BLaER1 (cell line): ENCODE data around the gene CHRD.

Experiments used
- H3K27ac ChIP-seq: shearing (Covaris generic); formaldehyde crosslinking; 2 replicates; pipeline ENCODE4 v1.8.1; 2022
- H3K27me3 ChIP-seq: shearing (Covaris generic); formaldehyde crosslinking; 2 replicates; pipeline ENCODE4 v1.8.1; 2022
- H3K36me3 ChIP-seq: shearing (Covaris generic); formaldehyde crosslinking; 2 replicates; pipeline ENCODE4 v1.8.1; 2022
- H3K4me1 ChIP-seq: shearing (Covaris generic); formaldehyde crosslinking; 2 replicates; pipeline ENCODE4 v1.8.1; 2022
- H3K4me2 ChIP-seq: shearing (Covaris generic); formaldehyde crosslinking; 2 replicates; pipeline ENCODE4 v1.8.1; 2022
- H3K4me3 ChIP-seq: shearing (Covaris generic); formaldehyde crosslinking; 2 replicates; pipeline ENCODE4 v1.8.1; 2022
- H3K9ac ChIP-seq: shearing (Covaris generic); formaldehyde crosslinking; 2 replicates; pipeline ENCODE4 v1.8.1; 2022
- H3K9me3 ChIP-seq: shearing (Covaris generic); formaldehyde crosslinking; 2 replicates; pipeline ENCODE4 v1.8.1; 2022
- H4K20me1 ChIP-seq: shearing (Covaris generic); formaldehyde crosslinking; 2 replicates; pipeline ENCODE4 v1.8.1; 2022
- Cebpa-rat ChIP-seq: shearing (Covaris generic); IDR thresholded peaks from 2 replicates; pipeline ENCODE4 v1.8.1; 2022

Gene CHRD

GRCh38 chr3:184346480-184347190, 33.2 kb upstream of the CHRD start:
- peaks cover 69% of the 10 kb centered on the region for H3K36me3 ChIP-seq
- H4K20me1 ChIP-seq = peaks cover 11% of the 10 kb centered on the region
- H3K4me2 ChIP-seq = no peak overlapping the region
- no peak overlapping the region for H3K9ac ChIP-seq
- TF ChIP-seq Cebpa-rat = no peak
- H3K27me3 ChIP-seq = no peaks in the 10 kb centered on the region
- no peak overlapping the region for H3K27ac ChIP-seq
- H3K9me3 ChIP-seq = no peaks in the 10 kb centered on the region
- H3K4me1 ChIP-seq = peaks cover 5% of the 10 kb centered on the region; the same call in 1 of the 2 replicates
- H3K4me3 ChIP-seq = no peak overlapping the region

GRCh38 chr3:184347321-184348056, 32.4 kb upstream of the CHRD start:
- no peak for TF ChIP-seq Cebpa-rat
- Histone ChIP-seq H3K27ac (no peak overlapping the region), H3K9me3 (no peaks in the 10 kb centered on the region), H3K4me1 (peaks cover 5% of the 10 kb centered on the region; the same call in 1 of the 2 replicates), H4K20me1 (peaks cover 8% of the 10 kb centered on the region; the same call in 1 of the 2 replicates), H3K4me2 (no peak overlapping the region), H3K36me3 (peaks cover 69% of the 10 kb centered on the region), H3K4me3 (no peak overlapping the region), H3K27me3 (no peaks in the 10 kb centered on the region), H3K9ac (no peak overlapping the region)

GRCh38 chr3:184348057-184348382, 31.8 kb upstream of the CHRD start:
- Histone ChIP-seq H4K20me1 (peaks cover 8% of the 10 kb centered on the region; the same call in 1 of the 2 replicates), H3K9me3 (no peaks in the 10 kb centered on the region), H3K4me3 (no peak overlapping the region), H3K36me3 (peaks cover 69% of the 10 kb centered on the region), H3K9ac (no peak overlapping the region), H3K27me3 (no peaks in the 10 kb centered on the region), H3K27ac (no peak overlapping the region), H3K4me1 (peaks cover 5% of the 10 kb centered on the region; the same call in 1 of the 2 replicates), H3K4me2 (no peak overlapping the region)
- no peak for TF ChIP-seq Cebpa-rat

GRCh38 chr3:184349563-184350470, 30.0 kb upstream of the CHRD start:
- H3K9me3 ChIP-seq = no peaks in the 10 kb centered on the region
- no peak for TF ChIP-seq Cebpa-rat
- no peak overlapping the region for H3K27ac ChIP-seq
- H4K20me1 ChIP-seq = peaks cover 8% of the 10 kb centered on the region; the same call in 1 of the 2 replicates
- H3K4me1 ChIP-seq = peaks cover 5% of the 10 kb centered on the region; the same call in 1 of the 2 replicates
- H3K36me3 ChIP-seq = peaks cover 66% of the 10 kb centered on the region
- H3K9ac ChIP-seq = no peak overlapping the region
- no peak overlapping the region for H3K4me3 ChIP-seq
- no peak overlapping the region for H3K4me2 ChIP-seq
- H3K27me3 ChIP-seq = no peaks in the 10 kb centered on the region

GRCh38 chr3:184350618-184351017, 29.2 kb upstream of the CHRD start:
- no peak for TF ChIP-seq Cebpa-rat
- no peak overlapping the region for H3K27ac ChIP-seq
- H3K9me3 ChIP-seq = no peaks in the 10 kb centered on the region
- no peak overlapping the region for H3K9ac ChIP-seq
- no peak overlapping the region for H3K4me2 ChIP-seq
- no peaks in the 10 kb centered on the region for H3K27me3 ChIP-seq
- no peak overlapping the region for H3K4me3 ChIP-seq
- 0 out of 2 replicates have a peak, but pooled peaks cover under 1% of the 10 kb centered on the region for H3K4me1 ChIP-seq
- peaks cover 8% of the 10 kb centered on the region; the same call in 1 of the 2 replicates for H4K20me1 ChIP-seq
- peaks cover 72% of the 10 kb centered on the region for H3K36me3 ChIP-seq

GRCh38 chr3:184351511-184352148, 28.2 kb upstream of the CHRD start:
- Histone ChIP-seq H3K4me3 (no peak overlapping the region), H3K9me3 (no peaks in the 10 kb centered on the region), H3K4me1 (no peaks in the 10 kb centered on the region), H4K20me1 (no peaks in the 10 kb centered on the region), H3K27me3 (no peaks in the 10 kb centered on the region), H3K9ac (peak overlapping the region; percentile 13; the same call in 1 of the 2 replicates), H3K4me2 (no peak overlapping the region), H3K36me3 (peaks cover 73% of the 10 kb centered on the region), H3K27ac (no peak overlapping the region)
- no peak for TF ChIP-seq Cebpa-rat

- Histone ChIP-seq H3K4me3 (no peak overlapping the region), H3K9ac (peak overlapping the region; percentile 13; the same call in 1 of the 2 replicates), H3K27ac (no peak overlapping the region), H3K4me2 (no peak overlapping the region), H3K27me3 (no peaks in the 10 kb centered on the region), H3K36me3 (peaks cover 74% of the 10 kb centered on the region), H3K9me3 (no peaks in the 10 kb centered on the region), H4K20me1 (no peaks in the 10 kb centered on the region), H3K4me1 (no peaks in the 10 kb centered on the region)
- no peak for TF ChIP-seq Cebpa-rat
Observed at GRCh38 chr3:184352149-184352785, 27.6 kb upstream of the CHRD start.

GRCh38 chr3:184352897-184353545, 26.8 kb upstream of the CHRD start:
- TF ChIP-seq Cebpa-rat = no peak
- H3K27ac ChIP-seq = no peak overlapping the region
- H3K36me3 ChIP-seq = peaks cover 76% of the 10 kb centered on the region

More at GRCh38 chr3:184352897-184353545, 26.8 kb upstream of the CHRD start:
- Histone ChIP-seq H3K9ac (no peak overlapping the region), H3K9me3 (no peaks in the 10 kb centered on the region), H3K4me3 (no peak overlapping the region), H4K20me1 (no peaks in the 10 kb centered on the region), H3K4me2 (no peak overlapping the region), H3K27me3 (no peaks in the 10 kb centered on the region), H3K4me1 (no peaks in the 10 kb centered on the region)
